ENCODE results near the gene UBQLNL. TPM values are rescaled to one million over a fixed set of nuclear protein-coding genes. Genes with fewer than 3 reads are reported as not detected.

The UBQLNL gene
- total and polyA plus RNA-seq, 2 of the 4 experiments (the other 2 are of a cell fraction) = 0.18 to 0.48 TPM

- no peaks in the 10 kb centered on the region for H4K20me1 ChIP-seq (ENCODE audit: insufficient read depth, low read length)
- H2BK15ac ChIP-seq (ENCODE audit: low read depth, low read length) = no peak overlapping the region
- no peak overlapping the region for H2BK20ac ChIP-seq (ENCODE audit: low read depth, low read length)
- TF ChIP-seq MAFK (IDR thresholded peaks at IDR 0.05; ENCODE audit: low read depth, low read length) (no peak), MXI1 (IDR thresholded peaks at IDR 0.05; ENCODE audit: borderline replicate concordance, low read depth, low read length) (no peak), RAD21 (IDR thresholded peaks at IDR 0.05; ENCODE audit: low read length) (no peak), CHD1 (IDR thresholded peaks at IDR 0.05; ENCODE audit: low read depth, low read length) (no peak), RFX5 (IDR thresholded peaks at IDR 0.05; ENCODE audit: low read depth, low read length) (no peak), MAZ (IDR thresholded peaks at IDR 0.05; ENCODE audit: borderline replicate concordance, low read depth, low read length) (no peak), CEBPB (IDR thresholded peaks at IDR 0.05; ENCODE audit: low read depth, low read length) (no peak), FOS (IDR thresholded peaks at IDR 0.05; ENCODE audit: low read depth, low read length) (no peak), USF2 (IDR thresholded peaks at IDR 0.05; ENCODE audit: low read depth, low read length) (no peak), RCOR1 (IDR thresholded peaks at IDR 0.05; ENCODE audit: insufficient replicate concordance, low read length) (no peak), SMC3 (IDR thresholded peaks at IDR 0.05; ENCODE audit: low read depth, low read length) (no peak), NFE2L2 (IDR thresholded peaks at IDR 0.05; ENCODE audit: low read depth, low read length) (no peak)
- TF ChIP-seq, protein P1, sequence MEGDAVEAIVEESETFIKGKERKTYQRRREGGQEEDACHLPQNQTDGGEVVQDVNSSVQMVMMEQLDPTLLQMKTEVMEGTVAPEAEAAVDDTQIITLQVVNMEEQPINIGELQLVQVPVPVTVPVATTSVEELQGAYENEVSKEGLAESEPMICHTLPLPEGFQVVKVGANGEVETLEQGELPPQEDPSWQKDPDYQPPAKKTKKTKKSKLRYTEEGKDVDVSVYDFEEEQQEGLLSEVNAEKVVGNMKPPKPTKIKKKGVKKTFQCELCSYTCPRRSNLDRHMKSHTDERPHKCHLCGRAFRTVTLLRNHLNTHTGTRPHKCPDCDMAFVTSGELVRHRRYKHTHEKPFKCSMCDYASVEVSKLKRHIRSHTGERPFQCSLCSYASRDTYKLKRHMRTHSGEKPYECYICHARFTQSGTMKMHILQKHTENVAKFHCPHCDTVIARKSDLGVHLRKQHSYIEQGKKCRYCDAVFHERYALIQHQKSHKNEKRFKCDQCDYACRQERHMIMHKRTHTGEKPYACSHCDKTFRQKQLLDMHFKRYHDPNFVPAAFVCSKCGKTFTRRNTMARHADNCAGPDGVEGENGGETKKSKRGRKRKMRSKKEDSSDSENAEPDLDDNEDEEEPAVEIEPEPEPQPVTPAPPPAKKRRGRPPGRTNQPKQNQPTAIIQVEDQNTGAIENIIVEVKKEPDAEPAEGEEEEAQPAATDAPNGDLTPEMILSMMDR (conservative IDR thresholded peaks at IDR 0.05; ENCODE audit: low read depth, low read length) = no peak
- TF ChIP-seq, protein P2, sequence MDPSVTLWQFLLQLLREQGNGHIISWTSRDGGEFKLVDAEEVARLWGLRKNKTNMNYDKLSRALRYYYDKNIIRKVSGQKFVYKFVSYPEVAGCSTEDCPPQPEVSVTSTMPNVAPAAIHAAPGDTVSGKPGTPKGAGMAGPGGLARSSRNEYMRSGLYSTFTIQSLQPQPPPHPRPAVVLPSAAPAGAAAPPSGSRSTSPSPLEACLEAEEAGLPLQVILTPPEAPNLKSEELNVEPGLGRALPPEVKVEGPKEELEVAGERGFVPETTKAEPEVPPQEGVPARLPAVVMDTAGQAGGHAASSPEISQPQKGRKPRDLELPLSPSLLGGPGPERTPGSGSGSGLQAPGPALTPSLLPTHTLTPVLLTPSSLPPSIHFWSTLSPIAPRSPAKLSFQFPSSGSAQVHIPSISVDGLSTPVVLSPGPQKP (IDR thresholded peaks at IDR 0.05; ENCODE audit: borderline replicate concordance, low read depth, low read length) = no peak
- H4K8ac ChIP-seq (ENCODE audit: low read depth in 2 of 2, low read length in 2 of 2) = no peak overlapping the region
- H2AK9ac ChIP-seq (replicated peaks; ENCODE audit: low read depth, low read length, poor library complexity) = no peak overlapping the region
- H3K4me1 ChIP-seq (ENCODE audit: control insufficient read depth, insufficient read depth, low read length) = no peaks in the 10 kb centered on the region
- H3K4me3 ChIP-seq (ENCODE audit: insufficient read depth, low read depth, low read length) = no peak overlapping the region
- no peak overlapping the region for H2AK5ac ChIP-seq (ENCODE audit: low read depth, low read length)
- H3K79me1 ChIP-seq (ENCODE audit: low read depth in 1 of 2, low read length in 2 of 2) = no peaks in the 10 kb centered on the region
- ChIA-PET CTCF (no interaction called here), POLR2A (ENCODE audit: unreplicated experiment) (no interaction called here)
- no peak overlapping the region for H3K4ac ChIP-seq (ENCODE audit: low read depth, low read length)
- ATAC-seq (ENCODE audit: low read depth) (no peak), DNase-seq (no peak)
- H3K9me1 ChIP-seq (ENCODE audit: insufficient read depth, low read length) = no peaks in the 10 kb centered on the region
- H3K56ac ChIP-seq (ENCODE audit: extremely low read depth, insufficient read depth, low read length) = no peak overlapping the region
- intact Hi-C loops (cut with micrococcal nuclease) (no loop called here), dilution Hi-C loops (cut with HindIII; ENCODE audit: low sequenced_read_pairs, unreplicated experiment) (no loop called here), in situ Hi-C loops (cut with MboI; ENCODE audit: low sequenced_read_pairs) (no loop called here)
- H4K91ac ChIP-seq (ENCODE audit: insufficient read depth, low read depth, low read length) = no peak overlapping the region
- H3K9ac ChIP-seq (ENCODE audit: low read depth, low read length) = no peak overlapping the region
- H3K36me3 ChIP-seq (ENCODE audit: control insufficient read depth, insufficient read depth, low read length) = no peaks in the 10 kb centered on the region
- H3K14ac ChIP-seq (replicated peaks; ENCODE audit: low read depth, low read length) = no peak overlapping the region
- H3K27ac ChIP-seq (ENCODE audit: insufficient read depth, low read length) = no peak overlapping the region
- H2BK5ac ChIP-seq (ENCODE audit: low read depth, low read length, poor library complexity, severe bottlenecking) = no peak overlapping the region
- no peak overlapping the region for H3K18ac ChIP-seq (ENCODE audit: low read depth, low read length)
- H4K5ac ChIP-seq (ENCODE audit: low read depth, low read length) = no peak overlapping the region
- no peak overlapping the region for H2AFZ ChIP-seq (replicated peaks; ENCODE audit: low read length, poor library complexity)
- peaks cover 3% of the 10 kb centered on the region for H3K27me3 ChIP-seq (ENCODE audit: control insufficient read depth, insufficient read depth, low read length)
- BruUV-seq (replicated peaks) = no TSS peak
- WGBS, 2 experiments (ENCODE audit: extremely low coverage in 2 of 2, insufficient read length in 1 of 2) = 60% methylated on average over 6 of the region's 9 CpGs; no CpG with 5 or more reads in 1 of the 2 experiments
- H2BK120ac ChIP-seq (ENCODE audit: low read depth, low read length) = no peak overlapping the region
- no peak overlapping the region for H3K23ac ChIP-seq (ENCODE audit: low read depth, low read length)
- H3K4me2 ChIP-seq (ENCODE audit: low read depth, low read length) = no peak overlapping the region
- H3K9me3 ChIP-seq (ENCODE audit: control insufficient read depth, insufficient read depth, low read length) = no peaks in the 10 kb centered on the region
Measured at GRCh38 chr11:5507177-5507932, 9.1 kb downstream of the UBQLNL start.

All from IMR-90 (cell line).